LNCAP (cell line): ENCODE measurements around the gene DOCK4.

Experiments used
- TF ChIP-seq, protein P1 (sequence below): fragments of 450-650 bp; IDR thresholded peaks from 2 replicates; pipeline ENCODE4 v1.5.1; 2017; ENCODE audit warnings: mild to moderate bottlenecking

Gene DOCK4

DNA sequence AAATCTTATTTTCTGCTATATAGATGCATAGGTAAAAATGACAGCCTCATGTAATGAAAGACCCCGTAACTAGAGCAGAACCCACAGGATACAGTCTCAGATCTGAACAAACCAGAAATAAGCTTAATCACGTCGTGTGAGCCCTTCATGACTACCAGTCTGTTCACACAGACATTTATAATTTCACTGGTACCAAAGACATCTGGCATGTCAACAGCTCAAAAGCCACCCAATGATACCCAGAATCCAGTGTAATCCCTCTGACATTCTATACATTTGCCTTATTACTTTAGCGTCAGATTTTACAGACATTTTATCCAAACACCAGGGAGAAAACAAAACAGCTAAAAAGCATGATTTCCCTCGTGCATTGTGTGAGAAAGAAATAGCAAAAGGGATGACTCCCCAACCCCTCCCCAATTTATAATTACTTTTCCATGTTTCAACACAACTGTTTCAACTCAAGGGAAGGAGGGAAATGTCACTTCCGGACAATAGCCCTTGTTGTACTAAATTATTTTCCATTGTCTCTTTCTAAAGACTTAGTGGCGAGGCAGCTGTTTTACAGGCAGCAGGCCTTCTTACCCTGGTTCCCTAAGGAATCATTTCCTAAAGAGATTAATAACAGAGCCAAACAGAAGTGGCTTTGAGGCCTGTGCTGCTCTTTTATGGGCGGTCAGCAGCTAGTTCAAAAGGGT, 33.2 kb downstream of the DOCK4 start:
- TF ChIP-seq, protein P1, sequence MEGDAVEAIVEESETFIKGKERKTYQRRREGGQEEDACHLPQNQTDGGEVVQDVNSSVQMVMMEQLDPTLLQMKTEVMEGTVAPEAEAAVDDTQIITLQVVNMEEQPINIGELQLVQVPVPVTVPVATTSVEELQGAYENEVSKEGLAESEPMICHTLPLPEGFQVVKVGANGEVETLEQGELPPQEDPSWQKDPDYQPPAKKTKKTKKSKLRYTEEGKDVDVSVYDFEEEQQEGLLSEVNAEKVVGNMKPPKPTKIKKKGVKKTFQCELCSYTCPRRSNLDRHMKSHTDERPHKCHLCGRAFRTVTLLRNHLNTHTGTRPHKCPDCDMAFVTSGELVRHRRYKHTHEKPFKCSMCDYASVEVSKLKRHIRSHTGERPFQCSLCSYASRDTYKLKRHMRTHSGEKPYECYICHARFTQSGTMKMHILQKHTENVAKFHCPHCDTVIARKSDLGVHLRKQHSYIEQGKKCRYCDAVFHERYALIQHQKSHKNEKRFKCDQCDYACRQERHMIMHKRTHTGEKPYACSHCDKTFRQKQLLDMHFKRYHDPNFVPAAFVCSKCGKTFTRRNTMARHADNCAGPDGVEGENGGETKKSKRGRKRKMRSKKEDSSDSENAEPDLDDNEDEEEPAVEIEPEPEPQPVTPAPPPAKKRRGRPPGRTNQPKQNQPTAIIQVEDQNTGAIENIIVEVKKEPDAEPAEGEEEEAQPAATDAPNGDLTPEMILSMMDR, result no peak

DNA sequence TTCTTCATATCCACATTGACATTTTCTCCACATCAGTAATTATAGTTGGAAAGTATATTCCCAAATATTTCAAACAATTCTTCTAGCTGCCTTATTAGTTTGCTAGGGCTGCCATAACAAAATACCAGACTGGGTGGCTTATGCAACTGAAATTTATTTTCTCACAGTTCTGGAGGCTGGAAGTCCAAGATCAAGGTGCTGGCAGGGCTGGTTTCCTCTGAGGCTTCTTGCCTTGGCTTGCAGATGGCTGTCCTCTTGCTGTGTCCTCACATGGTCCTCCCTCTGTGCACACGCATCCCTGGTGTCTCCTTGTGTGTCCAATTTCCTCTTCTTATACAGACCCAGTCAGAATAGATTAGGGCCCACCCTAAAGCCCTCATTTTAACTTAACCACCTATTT, 34.5 kb downstream of the DOCK4 start:
- TF ChIP-seq, protein P1, result no peak

- TF ChIP-seq, protein P1, result no peak
These were observed 37.3 kb downstream of the DOCK4 start for GRCh38 chr7:112168915-112169314.

DNA sequence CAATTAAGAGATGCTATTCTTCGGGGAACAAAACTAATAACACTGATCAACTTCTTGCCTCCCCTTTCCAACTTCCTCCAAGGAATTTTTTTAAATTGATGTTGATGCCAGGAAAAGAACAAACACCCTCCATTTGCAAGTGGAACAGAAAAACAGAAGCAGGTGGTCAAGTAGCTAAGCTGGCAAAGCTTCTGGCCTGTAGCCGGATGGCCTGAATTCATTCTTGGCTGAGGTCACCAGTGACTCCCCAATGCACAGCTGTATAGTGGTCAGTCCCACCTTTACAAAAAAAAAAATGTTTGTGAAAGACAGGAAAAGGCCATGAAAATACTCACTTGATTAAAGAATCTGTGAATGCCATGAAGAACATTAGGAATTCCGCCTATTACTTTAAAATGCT, 39.1 kb downstream of the DOCK4 start:
- TF ChIP-seq, protein P1, result no peak

DNA sequence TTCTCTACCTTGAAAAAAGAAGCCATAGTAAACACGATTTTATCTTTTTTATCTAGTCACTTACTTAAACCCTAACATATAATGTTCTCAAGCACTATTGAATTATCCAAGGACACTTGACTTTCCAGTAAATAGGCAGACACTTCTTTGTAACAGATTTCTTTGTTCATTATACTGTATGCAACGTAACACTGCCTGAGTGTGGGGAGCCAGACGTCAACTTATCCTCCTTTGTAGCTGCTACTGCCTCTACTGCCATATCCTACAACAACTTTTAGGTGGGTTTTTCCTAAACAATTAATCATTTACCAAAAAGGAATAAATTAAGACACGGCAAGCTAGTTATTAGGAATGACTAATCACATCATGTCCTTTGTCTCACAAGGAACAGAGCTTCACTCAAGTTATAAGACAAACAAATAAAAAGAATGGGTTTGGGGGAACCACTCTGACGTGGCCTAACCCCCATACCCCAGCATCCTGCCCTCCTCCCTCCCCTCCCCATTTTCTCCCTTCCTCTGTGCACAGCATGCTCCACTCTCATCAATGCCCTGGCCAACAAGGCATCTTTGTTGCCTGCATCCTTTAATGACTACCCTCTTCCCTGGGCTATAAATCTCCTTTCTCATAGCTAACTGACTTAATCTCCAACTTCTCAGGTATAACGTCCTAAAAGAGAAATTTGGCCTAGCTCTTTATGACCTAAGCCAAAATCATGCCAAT, 43.3 kb downstream of the DOCK4 start:
- TF ChIP-seq, protein P1, result no peak

- TF ChIP-seq, protein P1, result no peak
These were observed 43.9 kb downstream of the DOCK4 start for GRCh38 chr7:112162142-112162766.

- TF ChIP-seq, protein P1, result no peak
These were observed 44.7 kb downstream of the DOCK4 start for GRCh38 chr7:112161253-112162141.
